ENCODE measurements around the gene KCNJ10.

The KCNJ10 gene

GRCh38 chr1:159958719-159959380 is 111.1 kb downstream of the KCNJ10 start:
- no peaks in the 10 kb centered on the region for H3K9me3 ChIP-seq
- peaks cover 0 to 2% of the 10 kb centered on the region in 2 donors for H3K27me3 ChIP-seq
- H3K27ac ChIP-seq: no peak overlapping the region
- no peaks in the 10 kb centered on the region for H3K36me3 ChIP-seq
- TF ChIP-seq CTCF (IDR thresholded peaks at IDR 0.05): no peak
- intact Hi-C loops (cut with DNase I; ENCODE audit: low total_unique reads): no loop called here
- H3K4me1 ChIP-seq: no peaks in the 10 kb centered on the region
- no peak for DNase-seq
- H3K4me3 ChIP-seq: no peak overlapping the region

- Histone ChIP-seq H3K27me3 (peaks cover 0 to 12% of the 10 kb centered on the region in 2 donors), H3K9me3 (no peaks in the 10 kb centered on the region), H3K27ac (no peak overlapping the region), H3K4me3 (no peak overlapping the region), H3K36me3 (no peaks in the 10 kb centered on the region), H3K4me1 (no peaks in the 10 kb centered on the region)
- intact Hi-C loops (cut with DNase I; ENCODE audit: low total_unique reads): no loop called here
- peak in 1 of 2 donors; percentile 58 for DNase-seq
- no peak for TF ChIP-seq CTCF (IDR thresholded peaks at IDR 0.05)
These were observed 112.1 kb downstream of the KCNJ10 start for GRCh38 chr1:159957824-159958268.

- Histone ChIP-seq H3K4me1 (no peaks in the 10 kb centered on the region), H3K27ac (no peak overlapping the region), H3K36me3 (no peaks in the 10 kb centered on the region), H3K27me3 (peaks cover 0 to 27% of the 10 kb centered on the region in 2 donors), H3K4me3 (no peak overlapping the region), H3K9me3 (no peaks in the 10 kb centered on the region)
- intact Hi-C loops (cut with DNase I; ENCODE audit: low total_unique reads): no loop called here
- DNase-seq: no peak
- no peak for TF ChIP-seq CTCF (IDR thresholded peaks at IDR 0.05)
These were observed 114.5 kb downstream of the KCNJ10 start for GRCh38 chr1:159955456-159955855.

GRCh38 chr1:159953536-159954515 is 116.1 kb downstream of the KCNJ10 start, which contains the start of gene SLAMF9:
TSS of gene SLAMF9 (minus strand) at chr1:159954237. CDS start at chr1:159954137, 100 bp downstream.
- no peaks in the 10 kb centered on the region for H3K36me3 ChIP-seq
- peaks cover 0 to 3% (median 0%) of the 10 kb centered on the region in 4 donors for H3K4me1 ChIP-seq
- intact Hi-C loops (cut with DNase I; ENCODE audit: low total_unique reads): no loop called here
- DNase-seq: peak in 1 of 2 donors; percentile 29
- H3K4me3 ChIP-seq: no peak within 1 kb of the TSS
- H3K27ac ChIP-seq: no peak within 1 kb of the TSS
- peaks cover 0 to 27% of the 10 kb centered on the region in 2 donors for H3K27me3 ChIP-seq
- no peaks in the 10 kb centered on the region for H3K9me3 ChIP-seq
- TF ChIP-seq CTCF (IDR thresholded peaks at IDR 0.05): no peak

- peaks cover 0 to 27% of the 10 kb centered on the region in 2 donors for H3K27me3 ChIP-seq
- H3K9me3 ChIP-seq: no peaks in the 10 kb centered on the region
- no peaks in the 10 kb centered on the region for H3K36me3 ChIP-seq
- DNase-seq: peak in 1 of 2 donors; percentile 17
- intact Hi-C loops (cut with DNase I; ENCODE audit: low total_unique reads): no loop called here
- H3K27ac ChIP-seq: no peak overlapping the region
- TF ChIP-seq CTCF (IDR thresholded peaks at IDR 0.05): no peak
- peaks cover 0 to 3% (median 0%) of the 10 kb centered on the region in 4 donors for H3K4me1 ChIP-seq
- H3K4me3 ChIP-seq: no peak overlapping the region
These were observed 117.0 kb downstream of the KCNJ10 start for GRCh38 chr1:159952932-159953331.

Data from tibial artery (tissue), 4 donors.